Measurements from ENCODE around the gene UBAC2. TPM values are rescaled to one million over a fixed set of nuclear protein-coding genes. Genes with fewer than 3 reads are reported as not detected.

UBAC2 gene
- total RNA-seq, 2 experiments from 2014 or later, result 26.8 to 28.5 TPM

- DNase-seq (ENCODE audit: low spot score), result no peak
- Histone ChIP-seq H3K4me2 (ENCODE audit: low read length) (no peak overlapping the region), H3K79me2 (ENCODE audit: insufficient read depth, low read depth, low read length) (no peaks in the 10 kb centered on the region), H3K27ac (ENCODE audit: low read depth, low read length, poor library complexity, severe bottlenecking) (no peak overlapping the region), H3K9me2 (ENCODE audit: insufficient read depth, low read length) (no peaks in the 10 kb centered on the region), H3K4me1 (ENCODE audit: insufficient read depth, low read length, poor library complexity, severe bottlenecking) (peaks cover 17% of the 10 kb centered on the region), H3K4me3 (ENCODE audit: low read depth, low read length, poor library complexity, severe bottlenecking) (no peak overlapping the region), H4K20me1 (ENCODE audit: insufficient read depth, low read length) (no peaks in the 10 kb centered on the region), H3K9me3 (ENCODE audit: low read length) (no peaks in the 10 kb centered on the region), H3K36me3 (ENCODE audit: insufficient read depth, low read length) (no peaks in the 10 kb centered on the region), H2AFZ (ENCODE audit: low read length) (no peak overlapping the region)
- CTCF ChIA-PET (ENCODE audit: unreplicated experiment), result no interaction called here
- intact Hi-C loops (cut with micrococcal nuclease; ENCODE audit: unreplicated experiment), result loop anchor here (10.0 kb wide), 1 partner anchor 313 kb away; the partner anchor contains the start of gene TM9SF2
- TF ChIP-seq CTCF (conservative IDR thresholded peaks at IDR 0.05; ENCODE audit: low read length), result no peak
- no peak for TF ChIP-seq EZH2phosphoT487 (IDR thresholded peaks at IDR 0.05; ENCODE audit: borderline replicate concordance, low read depth, low read length)
- no TSS peak for BruUV-seq (replicated peaks)
- POLR2A ChIA-PET, result no interaction called here
Measured at GRCh38 chr13:99191900-99192399, 8.7 kb upstream of the UBAC2 start.

- Histone ChIP-seq H3K36me3 (ENCODE audit: insufficient read depth, low read length) (no peaks in the 10 kb centered on the region), H3K27ac (ENCODE audit: low read depth, low read length, poor library complexity, severe bottlenecking) (no peak overlapping the region), H4K20me1 (ENCODE audit: insufficient read depth, low read length) (no peaks in the 10 kb centered on the region), H3K9me2 (ENCODE audit: insufficient read depth, low read length) (no peaks in the 10 kb centered on the region), H3K79me2 (ENCODE audit: insufficient read depth, low read depth, low read length) (no peaks in the 10 kb centered on the region), H2AFZ (ENCODE audit: low read length) (no peak overlapping the region), H3K4me2 (ENCODE audit: low read length) (no peak overlapping the region), H3K4me3 (ENCODE audit: low read depth, low read length, poor library complexity, severe bottlenecking) (no peak overlapping the region), H3K4me1 (ENCODE audit: insufficient read depth, low read length, poor library complexity, severe bottlenecking) (peaks cover 23% of the 10 kb centered on the region), H3K9me3 (ENCODE audit: low read length) (no peaks in the 10 kb centered on the region)
- ChIA-PET POLR2A (no interaction called here), CTCF (ENCODE audit: unreplicated experiment) (no interaction called here)
- intact Hi-C loops (cut with micrococcal nuclease; ENCODE audit: unreplicated experiment), result loop anchor here (10.0 kb wide), 1 partner anchor 312 kb away; the partner anchor contains the start of gene TM9SF2
- no peak for TF ChIP-seq EZH2phosphoT487 (IDR thresholded peaks at IDR 0.05; ENCODE audit: borderline replicate concordance, low read depth, low read length)
- no peak for TF ChIP-seq CTCF (conservative IDR thresholded peaks at IDR 0.05; ENCODE audit: low read length)
- no TSS peak for BruUV-seq (replicated peaks)
- DNase-seq (ENCODE audit: low spot score), result no peak
Measured at GRCh38 chr13:99192480-99192879, 8.2 kb upstream of the UBAC2 start.

- no peaks in the 10 kb centered on the region for H3K9me2 ChIP-seq (ENCODE audit: insufficient read depth, low read length)
- peaks cover 26% of the 10 kb centered on the region for H3K4me1 ChIP-seq (ENCODE audit: insufficient read depth, low read length, poor library complexity, severe bottlenecking)
- H4K20me1 ChIP-seq (ENCODE audit: insufficient read depth, low read length), result no peaks in the 10 kb centered on the region
- H2AFZ ChIP-seq (ENCODE audit: low read length), result no peak overlapping the region
- H3K36me3 ChIP-seq (ENCODE audit: insufficient read depth, low read length), result no peaks in the 10 kb centered on the region
- ChIA-PET POLR2A (interaction anchor here (0.6 kb wide), 1 partner anchor 12 kb away, joined by 5 read pairs; no protein-coding TSS in a partner anchor), CTCF (ENCODE audit: unreplicated experiment) (no interaction called here)
- H3K79me2 ChIP-seq (ENCODE audit: insufficient read depth, low read depth, low read length), result no peaks in the 10 kb centered on the region
- no peaks in the 10 kb centered on the region for H3K9me3 ChIP-seq (ENCODE audit: low read length)
- H3K4me2 ChIP-seq (ENCODE audit: low read length), result no peak overlapping the region
- no peak overlapping the region for H3K4me3 ChIP-seq (ENCODE audit: low read depth, low read length, poor library complexity, severe bottlenecking)
- no peak overlapping the region for H3K27ac ChIP-seq (ENCODE audit: low read depth, low read length, poor library complexity, severe bottlenecking)
- intact Hi-C loops (cut with micrococcal nuclease; ENCODE audit: unreplicated experiment), result loop anchor here (10.0 kb wide), 1 partner anchor 312 kb away; the partner anchor contains the start of gene TM9SF2
- no peak for DNase-seq (ENCODE audit: low spot score)
- TF ChIP-seq EZH2phosphoT487 (IDR thresholded peaks at IDR 0.05; ENCODE audit: borderline replicate concordance, low read depth, low read length), result no peak
- no TSS peak for BruUV-seq (replicated peaks)
Measured at GRCh38 chr13:99193152-99193551, 7.5 kb upstream of the UBAC2 start.

All from OCI-LY7 (cell line).